ENCODE results near the gene WNK2.
"Not testable (repeated sequence)": the region's sequence is repeated elsewhere in the genome, so short reads cannot be mapped to it uniquely, and the experiment has no call there.

WNK2 gene

DNA sequence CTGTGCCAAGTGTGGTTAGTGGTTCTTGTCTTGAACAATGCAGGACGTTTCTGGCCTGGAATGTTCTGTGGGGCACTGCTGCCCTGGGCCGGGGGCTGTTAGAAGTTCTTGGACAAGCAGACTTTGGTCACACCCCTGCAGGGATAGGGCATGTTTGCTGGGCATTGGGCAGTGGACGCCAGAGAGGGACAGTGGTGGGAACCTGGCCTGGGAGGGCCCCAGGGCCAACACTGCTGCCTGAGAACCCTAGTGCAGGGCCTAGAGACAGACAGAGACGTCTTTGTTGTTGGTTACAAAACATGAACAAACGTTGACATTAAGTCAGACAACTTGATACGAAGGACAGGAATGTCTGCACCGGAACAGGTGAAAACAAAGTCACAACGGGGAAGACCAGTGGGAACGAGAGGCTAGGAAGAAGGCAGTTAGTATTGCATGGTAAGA is 57.0 kb downstream of the WNK2 start:
- no peak for DNase-seq

DNA sequence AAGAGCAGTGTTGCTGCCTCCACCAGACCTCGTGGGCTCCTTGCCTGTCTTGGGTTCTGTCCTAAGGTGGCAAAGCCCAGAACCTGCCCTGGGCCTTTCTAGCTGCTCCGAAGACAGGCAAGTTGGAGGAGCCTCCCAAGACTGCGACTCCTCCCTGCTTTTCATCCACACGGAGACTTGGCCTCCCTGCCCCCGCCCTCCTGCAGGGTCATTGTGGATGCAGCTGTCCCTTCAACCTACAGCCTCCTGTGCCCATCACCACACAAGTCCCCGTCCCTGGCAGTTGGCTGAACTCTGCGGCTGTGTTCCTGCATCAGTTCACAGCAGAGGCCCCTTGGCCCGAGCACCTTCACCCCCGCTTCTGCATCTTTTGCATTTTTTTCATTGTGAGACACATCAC is 59.2 kb downstream of the WNK2 start:
- no peak for DNase-seq

DNA sequence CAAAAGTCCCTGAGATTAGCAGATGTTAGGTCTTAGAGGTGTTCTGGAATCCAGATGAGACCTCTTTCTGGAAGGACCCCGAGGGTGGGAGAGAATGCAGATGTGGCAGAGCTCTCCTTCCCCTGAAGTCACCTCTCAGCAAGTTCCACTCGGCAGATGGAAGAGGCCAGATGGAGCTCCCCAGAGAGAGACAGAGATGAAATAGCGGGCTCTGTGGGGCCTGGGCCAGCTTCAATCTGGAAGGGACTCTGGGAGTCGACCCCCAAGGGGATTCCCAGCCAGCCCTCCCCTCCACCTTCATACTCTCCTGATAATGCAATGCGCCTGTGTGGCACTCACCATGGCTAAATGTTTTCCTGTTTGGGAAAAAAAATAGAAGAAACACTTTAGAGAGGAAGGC is 60.2 kb downstream of the WNK2 start:
- DNase-seq = no peak

DNA sequence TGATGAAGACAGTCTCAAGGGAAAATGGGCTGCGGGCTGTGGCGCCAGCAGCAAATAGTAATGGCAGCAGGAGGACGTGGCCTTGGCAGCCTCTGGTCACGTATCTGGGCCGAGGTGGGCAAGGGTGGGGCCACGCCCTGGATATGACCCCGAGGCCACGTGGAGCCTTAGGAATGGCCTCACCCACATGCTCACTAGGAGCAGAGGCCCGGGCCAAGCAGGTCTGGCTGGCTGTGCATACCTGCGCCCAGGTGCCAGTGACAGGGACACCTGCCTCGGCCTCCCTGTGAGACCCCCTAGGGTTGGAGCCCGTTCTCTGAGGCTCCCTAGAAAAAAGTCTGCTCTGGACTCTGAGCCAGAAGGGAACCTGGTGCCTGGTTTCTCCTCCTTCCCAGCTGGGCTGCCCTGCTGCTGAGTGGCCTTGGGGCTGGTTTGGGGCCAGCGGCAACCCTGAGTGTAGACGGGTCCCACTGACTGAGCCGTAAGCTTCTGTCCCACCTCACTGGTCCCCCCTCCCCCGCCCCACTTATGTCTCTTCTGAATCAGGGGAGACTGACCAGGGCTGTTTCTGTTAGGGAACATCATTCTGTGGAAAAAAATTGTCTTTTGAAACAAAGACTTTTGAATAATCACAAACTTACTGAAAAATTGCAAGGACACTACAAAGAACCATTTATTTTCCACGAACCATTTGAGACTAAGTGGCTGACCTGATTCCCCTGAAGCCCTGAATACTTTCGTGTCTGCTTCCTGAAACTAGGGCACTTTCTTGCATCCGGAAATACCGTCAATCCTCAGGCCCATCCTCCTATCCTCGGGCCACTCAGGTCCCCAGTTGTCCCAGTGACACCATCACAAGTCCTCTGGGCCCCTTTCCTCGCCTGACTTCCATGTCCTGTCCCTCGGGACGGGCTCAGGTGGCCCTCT is 60.8 kb downstream of the WNK2 start:
- DNase-seq = no peak

DNA sequence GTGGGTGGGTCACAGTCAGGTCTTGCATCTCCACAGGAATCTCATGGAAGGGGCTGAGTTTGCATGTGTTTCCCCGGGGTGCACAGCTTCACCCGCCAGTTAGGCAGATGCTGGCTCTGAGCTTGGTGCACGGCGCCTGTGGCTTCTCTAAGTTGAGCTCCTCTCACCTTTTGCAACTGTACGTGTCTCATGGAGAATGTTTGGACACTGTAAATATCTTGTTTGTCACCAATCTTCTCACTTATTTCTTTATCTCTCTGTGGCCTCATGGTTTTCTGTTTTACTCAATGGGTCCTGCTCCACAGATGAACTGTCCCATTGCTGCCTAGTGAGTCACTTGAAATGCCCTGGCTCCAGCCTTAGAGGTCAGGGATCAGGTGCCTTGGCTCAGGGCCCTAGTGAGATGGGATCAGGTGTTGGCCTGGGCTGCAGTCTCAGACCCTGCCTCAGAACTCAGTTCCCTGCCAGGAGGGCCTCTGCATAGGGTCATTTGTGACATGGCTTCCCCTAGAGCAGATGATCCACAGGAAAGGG is 61.6 kb downstream of the WNK2 start:
- no peak for DNase-seq

DNA sequence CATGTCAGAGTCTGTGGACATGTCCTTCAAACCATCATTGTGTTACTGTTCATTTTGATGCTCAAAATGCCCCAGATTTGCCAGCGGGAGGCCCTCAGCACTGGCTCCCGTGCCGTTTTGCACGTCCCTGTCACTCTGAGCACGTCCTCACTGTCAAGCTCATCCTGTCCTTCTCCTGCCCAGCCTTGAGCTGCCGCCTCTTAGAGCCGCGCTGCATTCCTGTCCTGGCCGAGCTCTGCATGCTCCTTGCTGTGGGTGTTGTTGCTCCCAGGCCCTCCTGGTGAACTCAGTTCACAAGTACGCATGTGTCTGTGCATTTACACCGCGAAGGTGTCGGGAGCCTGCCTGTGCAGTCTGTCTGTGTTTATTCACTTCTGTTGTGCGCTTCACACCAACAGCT is 62.2 kb downstream of the WNK2 start:
- no peak for DNase-seq

DNA sequence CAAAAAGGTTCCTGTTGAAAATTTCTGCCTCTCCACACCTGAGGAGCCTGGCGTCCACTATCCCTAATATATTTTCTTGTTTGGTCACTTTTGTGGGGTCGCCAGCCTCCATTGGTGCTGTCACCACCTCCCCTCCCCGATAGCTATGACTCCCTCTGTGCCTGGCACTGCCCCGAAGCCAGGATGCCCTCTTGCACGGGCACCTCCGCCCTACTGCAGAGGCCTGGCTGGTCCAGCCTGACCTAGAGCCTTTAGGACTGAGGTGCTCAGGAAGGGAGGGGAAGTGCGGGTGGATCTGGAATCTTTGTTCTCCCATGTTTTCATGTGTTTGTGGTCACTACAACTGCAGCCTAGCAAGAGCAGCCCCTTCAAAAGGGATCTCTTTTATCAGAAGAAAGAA is 62.6 kb downstream of the WNK2 start:
- DNase-seq = no peak

DNA sequence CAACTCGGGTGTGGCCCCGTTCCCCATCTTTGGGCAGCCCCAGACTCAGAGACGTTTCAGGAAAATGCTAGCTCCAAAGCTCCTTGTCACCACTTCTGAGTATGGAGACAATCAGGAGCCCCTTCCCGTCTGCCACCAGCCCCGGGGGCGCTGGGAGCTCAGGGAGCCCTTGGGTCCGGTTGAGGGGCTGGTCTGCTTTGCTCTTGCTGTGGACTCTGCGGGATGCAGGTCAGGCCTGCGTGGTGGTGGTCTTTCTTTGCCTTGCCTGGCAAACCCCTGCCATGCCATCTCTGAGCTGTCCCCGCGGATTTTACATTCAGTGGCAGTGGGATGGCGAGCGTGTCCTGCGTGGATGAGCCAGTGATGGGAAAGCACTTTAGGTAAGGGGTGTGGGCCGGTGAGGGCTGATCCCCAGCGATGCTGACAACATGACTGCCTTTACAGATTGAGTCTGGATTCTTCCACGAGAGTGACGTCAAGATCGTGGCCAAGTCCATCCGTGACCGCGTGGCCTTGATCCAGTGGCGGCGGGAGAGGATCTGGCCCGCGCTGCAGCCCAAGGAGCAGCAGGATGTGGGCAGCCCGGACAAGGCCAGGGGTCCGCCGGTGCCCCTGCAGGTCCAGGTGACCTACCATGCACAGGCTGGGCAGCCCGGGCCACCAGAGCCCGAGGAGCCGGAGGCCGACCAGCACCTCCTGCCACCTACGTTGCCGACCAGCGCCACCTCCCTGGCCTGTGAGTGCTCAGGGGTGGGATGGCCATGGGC is 63.3 kb downstream of the WNK2 start:
- no peak for DNase-seq

DNA sequence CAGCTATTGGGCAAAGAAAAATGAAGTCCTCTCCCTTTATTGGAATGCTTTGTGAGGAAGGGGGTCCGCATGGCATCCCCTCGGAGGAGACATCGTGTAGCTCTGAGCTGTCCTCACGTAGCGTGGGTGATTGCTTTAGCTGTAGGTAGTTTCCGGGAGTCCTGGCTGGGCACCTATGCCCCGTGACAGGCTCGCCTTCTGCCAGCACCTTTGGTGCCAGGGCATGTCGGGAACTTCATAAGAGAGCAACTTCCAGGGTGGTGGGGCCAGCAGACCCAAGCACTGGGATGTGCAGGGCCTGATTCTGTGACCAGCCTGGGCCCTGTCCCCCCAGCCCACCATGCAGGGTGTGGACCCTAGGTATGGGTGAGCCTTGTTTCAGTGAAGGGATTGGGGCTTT is 64.0 kb downstream of the WNK2 start:
- DNase-seq = no peak

DNA sequence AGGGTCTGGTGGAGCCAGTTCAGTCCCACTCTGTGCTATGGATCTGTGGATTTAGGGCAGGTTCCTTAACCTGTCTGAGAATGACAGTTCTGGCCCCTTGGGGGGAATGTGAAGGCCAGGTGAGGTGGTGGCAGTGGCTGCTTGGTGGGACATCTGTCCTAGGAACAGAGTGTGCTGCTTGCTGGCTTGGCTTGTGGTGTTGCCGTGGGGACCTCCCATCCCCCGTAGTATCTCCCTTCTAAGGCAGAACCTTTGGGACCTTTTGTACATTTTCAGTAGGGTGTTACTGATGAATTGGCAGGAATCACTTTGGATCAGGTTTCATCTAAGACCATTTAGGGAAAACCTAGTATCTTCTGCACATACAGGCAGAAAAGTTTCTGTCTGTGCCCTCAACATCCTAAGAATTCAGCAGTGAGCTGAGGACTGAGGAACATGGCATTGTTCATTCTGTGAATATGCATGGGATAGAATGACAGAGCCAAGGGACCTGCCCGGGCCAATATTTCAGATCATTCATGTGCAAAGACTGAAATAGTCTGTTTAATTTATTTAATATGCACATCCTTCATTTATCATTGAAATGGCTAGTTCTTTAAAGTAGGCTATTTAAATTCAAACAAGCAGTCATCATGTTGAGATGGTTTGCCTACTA is 64.6 kb downstream of the WNK2 start:
- DNase-seq = no peak

DNA sequence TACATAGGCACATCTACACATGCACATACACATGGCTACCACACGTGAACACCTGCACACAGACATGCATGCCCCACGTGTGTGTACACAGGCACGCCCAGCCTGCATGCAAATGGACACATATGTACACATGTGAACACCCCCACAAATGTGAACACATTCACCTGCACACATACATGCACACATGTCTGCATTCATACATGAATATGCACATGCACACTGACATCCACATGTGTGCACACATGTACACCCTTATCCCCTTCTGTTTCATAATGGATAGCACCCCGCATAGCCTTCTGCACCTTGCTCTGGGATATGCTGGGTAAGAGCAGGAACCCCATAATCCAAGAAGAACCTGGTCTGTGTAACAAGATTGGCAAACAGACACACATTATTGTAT is 66.2 kb downstream of the WNK2 start:
- DNase-seq = no peak

DNA sequence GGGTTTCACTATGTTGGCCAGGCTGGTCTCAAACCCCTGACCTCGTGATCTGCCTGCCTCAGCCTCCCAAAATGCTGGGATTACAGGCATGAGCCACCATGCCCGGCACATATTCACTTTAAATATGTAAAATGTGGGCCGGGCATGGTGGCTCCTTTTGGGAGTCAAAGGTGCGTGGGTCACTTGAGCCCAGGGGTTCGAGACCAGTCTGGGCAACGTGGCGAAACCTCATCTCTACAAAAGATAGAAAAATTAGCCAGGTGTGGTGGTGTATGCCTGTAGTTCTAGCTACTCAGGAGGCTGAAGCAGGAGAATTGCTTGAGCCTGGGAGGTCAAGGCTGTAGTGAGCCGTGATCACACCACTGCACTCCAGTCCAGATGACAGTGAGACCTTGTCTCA is 67.4 kb downstream of the WNK2 start:
- DNase-seq = not testable (repeated sequence)

DNA sequence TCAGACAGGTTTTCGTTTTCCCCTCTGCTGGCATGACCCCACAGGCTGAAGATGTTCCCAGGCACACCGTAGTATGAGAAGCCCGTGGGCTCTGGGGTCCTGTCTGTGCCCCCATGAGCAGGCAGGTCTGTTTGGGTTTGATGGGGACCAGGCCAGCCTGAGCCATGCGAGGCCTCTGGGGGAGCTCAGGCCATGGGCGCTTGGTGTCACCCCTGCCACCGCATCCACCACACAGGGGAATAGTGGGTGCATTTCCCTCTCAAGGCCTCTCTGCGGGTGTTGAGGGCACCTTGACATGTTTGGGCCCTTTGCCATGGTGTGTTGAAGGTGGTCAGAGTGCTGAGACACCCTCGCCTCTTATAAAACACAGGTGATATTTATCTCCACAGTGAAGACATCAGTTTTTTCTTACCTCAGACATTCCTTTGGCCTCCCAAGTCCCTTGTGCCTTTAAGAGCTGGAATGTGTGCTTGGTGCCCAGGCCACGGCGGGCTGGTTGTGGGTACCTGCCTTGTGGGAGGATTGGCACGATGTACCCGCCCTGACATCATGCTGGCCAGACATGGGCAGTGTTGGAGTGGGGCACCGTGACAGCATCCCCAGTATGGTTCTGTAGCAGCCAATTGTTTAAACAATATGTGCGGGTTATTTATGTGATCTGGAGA is 68.3 kb downstream of the WNK2 start:
- no peak for DNase-seq

DNA sequence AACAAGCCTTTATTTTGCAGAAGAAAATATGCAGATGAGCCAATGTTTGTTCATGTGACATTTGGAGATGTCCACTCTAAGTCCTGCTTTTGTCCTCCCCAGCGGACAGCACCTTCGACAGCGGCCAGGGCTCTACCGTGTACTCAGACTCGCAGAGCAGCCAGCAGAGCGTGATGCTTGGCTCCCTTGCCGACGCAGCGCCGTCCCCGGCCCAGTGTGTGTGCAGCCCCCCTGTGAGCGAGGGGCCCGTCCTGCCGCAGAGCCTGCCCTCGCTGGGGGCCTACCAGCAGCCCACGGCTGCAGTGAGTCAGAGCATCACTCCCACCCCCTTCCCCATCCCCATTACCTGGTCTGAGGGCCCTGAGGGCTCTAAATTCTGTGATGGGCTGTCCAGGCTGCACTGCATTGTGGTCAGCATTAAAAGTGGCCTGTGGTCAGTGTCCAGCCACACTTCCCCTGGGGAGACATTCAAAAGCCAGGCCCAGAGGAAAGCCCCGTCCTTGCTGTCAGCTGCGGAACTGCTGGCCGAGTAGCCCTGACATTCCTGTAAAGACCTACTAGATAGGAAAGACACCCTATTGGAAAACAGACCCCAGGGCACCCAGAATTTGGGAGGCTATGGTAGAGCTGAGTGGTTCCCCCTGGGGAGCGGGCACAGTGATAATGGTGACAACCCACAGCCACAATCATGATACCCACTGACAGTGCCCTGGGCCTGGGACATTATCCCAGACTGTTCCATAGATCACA is 69.0 kb downstream of the WNK2 start:
- no peak for DNase-seq

DNA sequence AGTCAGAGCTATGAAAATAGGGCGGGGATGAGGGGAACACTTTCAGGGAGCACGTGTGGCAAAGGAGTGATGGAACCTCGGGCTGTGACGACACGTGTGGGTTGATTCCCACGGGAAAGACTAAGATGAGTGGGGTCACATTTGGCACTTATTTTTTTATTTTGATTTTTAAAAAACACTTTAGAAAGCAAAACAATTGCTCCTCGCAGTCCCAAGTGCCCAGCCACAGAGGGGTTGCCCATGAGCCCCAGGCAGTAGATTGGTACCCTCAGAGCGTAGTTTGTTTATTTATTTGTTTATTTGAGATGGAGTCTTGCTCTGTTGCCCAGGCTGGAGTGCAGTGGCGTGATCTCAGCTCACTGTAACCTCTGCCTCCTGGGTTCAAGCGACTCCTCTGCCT is 69.7 kb downstream of the WNK2 start:
- DNase-seq = no peak

DNA sequence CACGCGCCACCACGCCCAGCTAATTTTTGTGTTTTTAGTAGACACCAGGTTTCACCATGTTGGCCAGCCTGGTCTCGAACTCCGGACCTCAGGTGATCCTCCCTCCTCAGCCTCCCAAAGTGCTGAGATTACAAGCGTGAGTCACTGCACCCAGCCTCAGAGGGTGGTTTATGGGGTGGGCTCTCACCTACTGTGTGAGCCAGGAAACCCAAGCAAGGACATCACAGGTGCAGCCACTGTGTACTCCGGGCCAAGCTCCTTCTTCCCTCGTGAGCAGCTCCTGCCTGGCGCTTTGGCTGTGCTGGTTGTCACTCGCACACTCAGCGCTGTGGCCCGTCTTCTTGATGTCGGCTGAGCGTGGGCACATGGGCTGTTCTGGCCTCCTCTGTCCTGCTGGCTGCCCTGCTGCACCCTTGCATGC is 70.1 kb downstream of the WNK2 start:
- DNase-seq = no peak

DNA sequence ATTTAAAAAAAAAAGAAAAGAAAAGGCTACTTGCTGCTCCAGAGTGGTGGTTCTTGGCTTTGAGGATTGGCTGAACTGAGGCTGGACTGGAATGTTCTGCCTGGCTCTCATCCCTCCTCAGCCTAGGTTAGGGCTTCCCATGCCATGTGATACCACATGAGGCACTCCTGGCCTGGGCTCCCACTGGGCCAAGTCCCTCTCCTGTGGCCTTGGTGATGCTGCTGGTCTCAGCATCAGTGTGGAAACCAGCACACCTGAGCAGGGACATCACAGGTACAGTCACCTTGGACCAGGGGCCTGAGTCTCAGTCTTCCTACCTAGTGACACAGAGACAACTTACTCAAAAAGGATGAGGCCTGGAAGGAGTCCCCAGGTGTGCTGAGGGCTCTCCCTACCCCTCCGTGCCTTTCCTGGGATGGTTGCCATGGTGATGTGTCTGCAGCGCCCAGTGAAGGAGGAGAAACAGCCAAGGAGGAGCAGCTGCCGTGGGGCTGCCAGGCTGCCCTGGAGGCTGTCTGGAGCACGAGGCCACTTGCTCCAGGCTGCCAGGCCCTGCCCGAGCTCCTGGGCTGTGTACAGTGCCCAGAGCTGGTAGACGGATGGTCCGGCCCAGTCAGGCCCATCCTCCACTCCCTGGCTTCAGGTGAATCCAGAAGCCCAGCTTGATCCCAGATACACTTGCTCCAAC is 71.0 kb downstream of the WNK2 start:
- no peak for DNase-seq

DNA sequence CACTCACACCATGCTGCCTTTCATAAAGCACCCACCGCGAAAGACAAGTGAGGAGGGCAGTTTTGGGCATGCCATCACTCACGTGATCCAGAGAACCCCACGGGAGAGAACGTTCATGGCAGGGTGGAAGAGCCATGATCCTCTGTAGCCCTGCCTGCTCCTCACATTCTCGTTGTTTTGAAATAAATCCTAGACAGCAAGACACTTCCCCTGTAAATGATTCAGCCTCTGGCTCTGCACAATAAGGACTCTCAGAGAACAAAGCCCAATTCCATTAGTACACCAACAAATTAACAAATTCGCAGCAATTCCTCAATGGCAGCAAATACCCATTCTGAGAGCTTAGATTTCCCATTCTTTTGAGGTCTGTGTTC is 71.5 kb downstream of the WNK2 start:
- DNase-seq = no peak

DNA sequence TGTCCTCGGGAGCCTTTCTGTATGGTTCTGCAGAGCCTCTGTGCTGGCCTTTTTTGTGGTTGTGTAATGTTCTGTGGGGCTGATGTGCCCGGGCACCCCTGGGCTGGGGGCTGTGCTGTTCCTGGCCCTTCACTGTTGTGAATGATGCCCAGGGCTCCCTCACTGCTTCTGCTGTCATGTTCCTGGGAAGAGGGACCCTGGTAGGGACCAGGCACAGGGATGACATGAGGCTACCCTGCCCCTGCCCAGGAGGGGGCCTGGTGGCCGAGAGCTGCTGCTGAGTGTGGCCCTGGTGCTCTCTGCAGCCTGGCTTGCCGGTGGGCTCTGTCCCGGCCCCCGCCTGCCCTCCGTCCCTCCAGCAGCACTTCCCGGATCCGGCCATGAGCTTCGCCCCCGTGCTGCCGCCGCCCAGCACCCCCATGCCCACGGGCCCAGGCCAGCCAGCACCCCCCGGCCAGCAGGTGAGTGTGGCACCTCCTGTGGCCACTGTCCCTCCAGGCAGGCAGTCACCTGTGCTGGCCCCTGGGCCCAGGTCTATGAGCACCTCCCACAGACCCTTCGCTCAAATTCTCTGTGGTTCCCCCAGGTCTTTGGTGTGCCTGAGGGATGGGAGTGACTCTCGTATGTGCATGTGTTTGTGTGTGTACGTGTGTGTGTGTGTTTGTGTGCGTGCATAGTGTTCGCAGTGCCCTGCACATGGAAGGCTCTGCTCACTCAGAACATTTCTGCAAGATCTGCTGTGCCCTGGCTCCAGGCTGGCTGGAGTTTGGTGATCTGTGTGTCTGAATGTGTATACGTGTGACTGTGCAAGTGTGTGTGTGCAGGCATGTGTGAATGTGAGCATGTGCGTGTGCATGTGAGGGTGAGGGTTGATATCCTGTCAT is 72.3 kb downstream of the WNK2 start:
- DNase-seq = no peak

All from stimulated activated CD4-positive, alpha-beta T cell treated with anti-CD3 and anti-CD28 coated beads, Interleukin-12 subunit alpha, Interleukin-12 subunit beta, amount 100 ng/mL, for 4 hours (primary cell).